GM06990 (cell line): Measurements from ENCODE around the gene CYP2S1.
A peak's percentile ranks its signal among the peaks of the same experiment; 100 is the strongest.
"Not testable (repeated sequence)": the region's sequence is repeated elsewhere in the genome, so short reads cannot be mapped to it uniquely, and the experiment has no call there.

Source experiments
- DNase-seq: peaks from one replicate; pipeline ENCODE4 v3.0.0-alpha.2; 2011; ENCODE audit not compliant: insufficient read length; ENCODE audit errors: extremely low read depth
- H3K27me3 ChIP-seq: replicated peaks from 2 replicates; pipeline ENCODE4 v1.6.0; 2011; ENCODE audit warnings: low read length; ENCODE audit not compliant: control insufficient read depth, insufficient read depth
- H3K36me3 ChIP-seq: 2 replicates; pipeline ENCODE4 v1.5.1; 2011; ENCODE audit warnings: low read length; ENCODE audit not compliant: control insufficient read depth, insufficient read depth
- H3K4me3 ChIP-seq: replicated peaks from 2 replicates; pipeline ENCODE4 v1.5.1; 2011; ENCODE audit warnings: low read depth, mild to moderate bottlenecking, control low read depth, low read length
- TF ChIP-seq, protein P1 (sequence below): IDR thresholded peaks from 2 replicates; pipeline ENCODE4 v1.5.1; 2011; ENCODE audit warnings: low read length, control low read depth, mild to moderate bottlenecking, inconsistent platforms; ENCODE audit not compliant: insufficient read depth, poor library complexity, severe bottlenecking

CYP2S1 gene, protein sequence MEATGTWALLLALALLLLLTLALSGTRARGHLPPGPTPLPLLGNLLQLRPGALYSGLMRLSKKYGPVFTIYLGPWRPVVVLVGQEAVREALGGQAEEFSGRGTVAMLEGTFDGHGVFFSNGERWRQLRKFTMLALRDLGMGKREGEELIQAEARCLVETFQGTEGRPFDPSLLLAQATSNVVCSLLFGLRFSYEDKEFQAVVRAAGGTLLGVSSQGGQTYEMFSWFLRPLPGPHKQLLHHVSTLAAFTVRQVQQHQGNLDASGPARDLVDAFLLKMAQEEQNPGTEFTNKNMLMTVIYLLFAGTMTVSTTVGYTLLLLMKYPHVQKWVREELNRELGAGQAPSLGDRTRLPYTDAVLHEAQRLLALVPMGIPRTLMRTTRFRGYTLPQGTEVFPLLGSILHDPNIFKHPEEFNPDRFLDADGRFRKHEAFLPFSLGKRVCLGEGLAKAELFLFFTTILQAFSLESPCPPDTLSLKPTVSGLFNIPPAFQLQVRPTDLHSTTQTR

DNA sequence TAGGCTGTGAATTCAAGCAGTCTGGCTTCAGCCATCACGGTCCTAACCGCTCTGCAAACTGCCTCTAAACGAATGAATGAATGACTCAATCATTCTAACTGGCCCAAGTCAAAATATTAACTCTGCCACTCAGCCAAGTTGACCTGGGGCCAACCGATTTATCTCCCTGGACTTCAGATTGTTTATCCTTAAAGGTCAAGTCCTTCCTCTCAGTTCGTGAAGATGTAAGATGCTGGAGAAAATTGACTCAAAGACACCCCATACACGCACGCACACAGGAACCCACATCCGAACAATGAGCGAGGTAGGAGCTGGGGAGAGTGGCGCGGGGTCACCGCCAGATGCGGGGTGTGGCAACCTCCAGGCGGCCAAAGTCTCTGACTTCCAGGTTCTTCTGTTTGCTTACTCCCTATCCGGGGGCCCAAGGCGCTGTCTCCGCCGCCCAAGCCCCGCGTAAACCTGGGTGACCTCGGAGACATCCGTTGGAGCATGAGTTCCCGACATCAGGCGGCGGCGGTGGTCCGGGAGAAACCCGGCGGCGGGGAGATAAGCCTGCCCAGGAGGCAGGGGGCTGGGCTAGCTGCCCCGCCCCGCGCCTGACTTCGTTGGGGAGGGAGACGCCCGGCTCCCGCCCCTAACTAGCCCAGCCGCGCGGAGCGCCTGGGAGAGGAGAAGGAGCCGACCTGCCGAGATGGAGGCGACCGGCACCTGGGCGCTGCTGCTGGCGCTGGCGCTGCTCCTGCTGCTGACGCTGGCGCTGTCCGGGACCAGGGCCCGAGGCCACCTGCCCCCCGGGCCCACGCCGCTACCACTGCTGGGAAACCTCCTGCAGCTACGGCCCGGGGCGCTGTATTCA is at the start of gene CYP2S1:
CYP2S1 (plus strand) TSS at position 646 of the 856 bp plus-strand sequence; CDS start at position 692, 46 bp downstream.
- no peak for DNase-seq
- no peaks in the 10 kb centered on the region; the same call in none of the 2 replicates for H3K27me3 ChIP-seq
- H3K36me3 ChIP-seq = no peaks in the 10 kb centered on the region
- H3K4me3 ChIP-seq = peak within 1 kb of the TSS; percentile 4
- TF ChIP-seq, protein P1, sequence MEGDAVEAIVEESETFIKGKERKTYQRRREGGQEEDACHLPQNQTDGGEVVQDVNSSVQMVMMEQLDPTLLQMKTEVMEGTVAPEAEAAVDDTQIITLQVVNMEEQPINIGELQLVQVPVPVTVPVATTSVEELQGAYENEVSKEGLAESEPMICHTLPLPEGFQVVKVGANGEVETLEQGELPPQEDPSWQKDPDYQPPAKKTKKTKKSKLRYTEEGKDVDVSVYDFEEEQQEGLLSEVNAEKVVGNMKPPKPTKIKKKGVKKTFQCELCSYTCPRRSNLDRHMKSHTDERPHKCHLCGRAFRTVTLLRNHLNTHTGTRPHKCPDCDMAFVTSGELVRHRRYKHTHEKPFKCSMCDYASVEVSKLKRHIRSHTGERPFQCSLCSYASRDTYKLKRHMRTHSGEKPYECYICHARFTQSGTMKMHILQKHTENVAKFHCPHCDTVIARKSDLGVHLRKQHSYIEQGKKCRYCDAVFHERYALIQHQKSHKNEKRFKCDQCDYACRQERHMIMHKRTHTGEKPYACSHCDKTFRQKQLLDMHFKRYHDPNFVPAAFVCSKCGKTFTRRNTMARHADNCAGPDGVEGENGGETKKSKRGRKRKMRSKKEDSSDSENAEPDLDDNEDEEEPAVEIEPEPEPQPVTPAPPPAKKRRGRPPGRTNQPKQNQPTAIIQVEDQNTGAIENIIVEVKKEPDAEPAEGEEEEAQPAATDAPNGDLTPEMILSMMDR = no peak

DNA sequence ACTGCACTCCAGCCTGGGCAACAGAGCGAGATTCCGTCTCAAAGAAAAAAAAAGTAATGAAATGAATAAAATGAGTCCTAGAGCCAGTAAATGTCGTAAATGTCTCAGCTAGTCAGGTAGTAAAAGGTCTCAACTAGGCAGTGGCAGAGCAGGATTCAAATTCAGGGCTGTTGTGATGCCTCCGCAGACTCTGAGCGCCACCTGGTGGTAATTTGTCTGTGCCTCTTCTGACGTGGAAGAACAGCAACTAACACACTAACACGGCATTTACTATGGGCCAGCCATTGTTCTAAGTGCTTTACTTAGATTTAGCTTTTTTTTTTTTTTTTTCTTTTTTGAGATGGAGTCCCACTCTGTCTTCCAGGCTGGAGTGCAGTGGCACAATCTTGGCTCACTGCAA is 48.6 kb upstream of the CYP2S1 start:
- H3K27me3 ChIP-seq = no peaks in the 10 kb centered on the region
- no peak for DNase-seq
- H3K36me3 ChIP-seq = no peaks in the 10 kb centered on the region
- TF ChIP-seq, protein P1 = peak; percentile 79
- no peak overlapping the region for H3K4me3 ChIP-seq

DNA sequence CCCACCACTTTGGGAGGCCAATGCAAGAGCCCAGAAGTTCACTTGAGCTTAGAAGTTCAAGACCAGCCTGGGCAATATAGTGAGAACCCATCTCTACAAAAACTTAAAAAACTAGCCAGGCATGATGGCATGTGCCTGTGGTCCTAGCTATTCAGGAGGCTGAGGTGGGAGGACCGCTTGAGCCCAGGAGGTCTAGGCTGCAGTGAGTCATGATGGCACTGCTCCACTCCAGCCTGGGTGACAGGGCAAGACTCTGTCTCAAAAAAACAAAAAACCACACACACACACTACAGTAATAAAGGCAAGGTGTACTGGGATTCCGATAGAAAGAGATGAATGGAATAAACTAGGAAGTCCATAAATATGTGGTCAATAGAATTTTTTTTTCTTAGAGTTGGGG is 43.2 kb upstream of the CYP2S1 start:
- Histone ChIP-seq H3K27me3 (no peaks in the 10 kb centered on the region), H3K36me3 (no peaks in the 10 kb centered on the region), H3K4me3 (no peak overlapping the region)
- TF ChIP-seq, protein P1 = no peak
- no peak for DNase-seq

DNA sequence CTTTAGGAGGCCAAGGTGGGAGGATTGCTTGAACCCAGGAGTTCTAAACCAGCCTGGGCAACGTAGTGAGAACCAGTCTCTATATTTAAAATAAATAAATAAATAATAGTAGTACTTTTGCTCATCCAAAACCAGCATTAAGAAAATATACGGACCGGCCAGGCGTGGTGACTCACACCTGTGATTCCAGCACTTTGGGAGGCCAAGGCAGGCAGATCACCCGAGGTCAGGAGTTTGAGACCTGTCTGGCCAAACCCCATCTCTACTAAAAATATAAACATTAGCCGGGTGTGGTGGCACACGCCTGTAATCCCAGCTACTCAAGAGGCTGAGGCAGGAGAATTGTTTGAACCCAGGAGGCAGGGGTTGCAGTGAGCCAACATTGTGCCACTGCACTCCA is 42.0 kb upstream of the CYP2S1 start:
- H3K27me3 ChIP-seq, H3K4me3 ChIP-seq, H3K36me3 ChIP-seq, DNase-seq: not testable (repeated sequence)

DNA sequence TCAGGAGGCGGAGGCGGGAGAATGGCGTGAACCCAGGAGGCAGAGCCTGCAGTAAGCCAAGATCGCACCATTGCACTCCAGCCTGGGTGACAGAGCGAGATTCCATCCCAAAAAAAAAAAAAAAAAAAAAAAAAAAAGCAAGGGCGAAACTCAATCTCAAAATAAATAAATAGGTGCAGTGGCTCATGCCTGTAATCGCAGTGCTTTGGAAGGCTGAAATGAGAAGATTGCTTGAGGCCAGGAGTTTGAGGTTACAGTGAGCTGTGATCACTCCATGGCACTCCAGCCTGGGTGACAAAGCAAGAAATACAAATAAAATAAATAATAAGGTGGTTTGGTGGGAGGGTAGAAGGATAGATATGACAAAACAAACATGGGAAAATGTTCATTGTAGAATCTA is 39.0 kb upstream of the CYP2S1 start:
- Histone ChIP-seq H3K4me3 (no peak overlapping the region), H3K27me3 (no peaks in the 10 kb centered on the region), H3K36me3 (no peaks in the 10 kb centered on the region)
- TF ChIP-seq, protein P1 = no peak
- no peak for DNase-seq

DNA sequence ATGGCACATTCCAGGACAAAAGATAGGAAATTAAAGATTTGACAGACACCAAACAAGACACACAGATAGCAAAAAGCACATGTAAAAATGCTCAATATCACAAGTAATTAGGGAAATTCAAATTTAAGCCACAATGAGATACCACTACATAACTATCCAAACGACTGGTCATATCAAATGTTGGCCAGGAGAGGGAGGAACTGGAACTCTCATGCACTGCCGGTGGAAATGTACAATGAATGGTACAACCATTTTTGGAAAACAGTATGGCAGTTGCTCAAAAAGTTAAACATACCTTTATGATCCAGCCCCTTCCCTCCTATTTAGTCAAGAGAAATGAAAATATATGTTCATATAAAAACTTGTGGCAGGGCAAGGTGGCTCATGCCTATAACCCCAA is 36.8 kb upstream of the CYP2S1 start:
- H3K36me3 ChIP-seq = no peaks in the 10 kb centered on the region
- no peak for DNase-seq
- no peaks in the 10 kb centered on the region for H3K27me3 ChIP-seq
- no peak overlapping the region for H3K4me3 ChIP-seq
- TF ChIP-seq, protein P1 = no peak
